ENCODE results near the gene PRKCE.

Gene PRKCE

GRCh38 chr2:45983213-45983612 is 331.7 kb downstream of the PRKCE start:
- DNase-seq (ENCODE audit: low spot score) (no peak), FAIRE-seq (no peak)

- FAIRE-seq (no peak), DNase-seq (ENCODE audit: low spot score) (no peak)
Observed at GRCh38 chr2:45984366-45984765, 332.9 kb downstream of the PRKCE start.

GRCh38 chr2:45984896-45985473 is 333.5 kb downstream of the PRKCE start:
- DNase-seq (ENCODE audit: low spot score) (no peak), FAIRE-seq (no peak)

GRCh38 chr2:45986509-45986908 is 335.0 kb downstream of the PRKCE start:
- FAIRE-seq = no peak
- DNase-seq (ENCODE audit: low spot score) = no peak

- DNase-seq (ENCODE audit: low spot score) (no peak), FAIRE-seq (no peak)
Observed at GRCh38 chr2:45987856-45988255, 336.4 kb downstream of the PRKCE start.

GRCh38 chr2:45988879-45989278 is 337.4 kb downstream of the PRKCE start:
- no peak for FAIRE-seq

GRCh38 chr2:45990131-45990530 is 338.7 kb downstream of the PRKCE start:
- DNase-seq (ENCODE audit: low spot score) = no peak
- no peak for FAIRE-seq

More at GRCh38 chr2:45988879-45989278, 337.4 kb downstream of the PRKCE start:
- no peak for DNase-seq (ENCODE audit: low spot score)

GRCh38 chr2:45992021-45992740 is 340.7 kb downstream of the PRKCE start:
- peak; percentile 96 for DNase-seq (ENCODE audit: low spot score)
- peak; percentile 89 for FAIRE-seq

- DNase-seq (ENCODE audit: low spot score) (no peak), FAIRE-seq (no peak)
Observed at GRCh38 chr2:45992741-45993475, 341.4 kb downstream of the PRKCE start.

GRCh38 chr2:45993476-45993991 is 342.1 kb downstream of the PRKCE start:
- FAIRE-seq = peak; percentile 50

GRCh38 chr2:45994060-45994459 is 342.6 kb downstream of the PRKCE start:
- FAIRE-seq (no peak), DNase-seq (ENCODE audit: low spot score) (no peak)

More at GRCh38 chr2:45993476-45993991, 342.1 kb downstream of the PRKCE start:
- peak; percentile 48 for DNase-seq (ENCODE audit: low spot score)

GRCh38 chr2:46000660-46001059 is 349.2 kb downstream of the PRKCE start:
- no peak for DNase-seq (ENCODE audit: low spot score)
- no peak for FAIRE-seq

GRCh38 chr2:46001290-46001689 is 349.8 kb downstream of the PRKCE start:
- DNase-seq (ENCODE audit: low spot score) (no peak), FAIRE-seq (no peak)

- DNase-seq (ENCODE audit: low spot score) = no peak
- FAIRE-seq = no peak
Observed at GRCh38 chr2:46001741-46002506, 350.4 kb downstream of the PRKCE start.

GRCh38 chr2:46002507-46002883 is 351.0 kb downstream of the PRKCE start:
- FAIRE-seq = no peak
- DNase-seq (ENCODE audit: low spot score) = no peak

GRCh38 chr2:46002947-46003346 is 351.5 kb downstream of the PRKCE start:
- FAIRE-seq (no peak), DNase-seq (ENCODE audit: low spot score) (no peak)

- no peak for FAIRE-seq
- DNase-seq (ENCODE audit: low spot score) = no peak
Observed at GRCh38 chr2:46003903-46004473, 352.5 kb downstream of the PRKCE start.

GRCh38 chr2:46006473-46007025 is 355.1 kb downstream of the PRKCE start:
- DNase-seq (ENCODE audit: low spot score) = no peak
- FAIRE-seq = no peak

- FAIRE-seq = no peak
Observed at GRCh38 chr2:46007412-46007811, 355.9 kb downstream of the PRKCE start.

GRCh38 chr2:46008091-46008870 is 356.8 kb downstream of the PRKCE start:
- FAIRE-seq = no peak
- DNase-seq (ENCODE audit: low spot score) = no peak

More at GRCh38 chr2:46007412-46007811, 355.9 kb downstream of the PRKCE start:
- DNase-seq (ENCODE audit: low spot score) = no peak
